HG03460 (cell line): Measurements from ENCODE around the gene ABCA8.

ENCODE experiments used
- ATAC-seq: cut with Tn5 transposase; IDR thresholded peaks from one replicate; pipeline ENCODE4 v1.9.1; 2021; ENCODE audit not compliant: unreplicated experiment

Gene ABCA8

DNA sequence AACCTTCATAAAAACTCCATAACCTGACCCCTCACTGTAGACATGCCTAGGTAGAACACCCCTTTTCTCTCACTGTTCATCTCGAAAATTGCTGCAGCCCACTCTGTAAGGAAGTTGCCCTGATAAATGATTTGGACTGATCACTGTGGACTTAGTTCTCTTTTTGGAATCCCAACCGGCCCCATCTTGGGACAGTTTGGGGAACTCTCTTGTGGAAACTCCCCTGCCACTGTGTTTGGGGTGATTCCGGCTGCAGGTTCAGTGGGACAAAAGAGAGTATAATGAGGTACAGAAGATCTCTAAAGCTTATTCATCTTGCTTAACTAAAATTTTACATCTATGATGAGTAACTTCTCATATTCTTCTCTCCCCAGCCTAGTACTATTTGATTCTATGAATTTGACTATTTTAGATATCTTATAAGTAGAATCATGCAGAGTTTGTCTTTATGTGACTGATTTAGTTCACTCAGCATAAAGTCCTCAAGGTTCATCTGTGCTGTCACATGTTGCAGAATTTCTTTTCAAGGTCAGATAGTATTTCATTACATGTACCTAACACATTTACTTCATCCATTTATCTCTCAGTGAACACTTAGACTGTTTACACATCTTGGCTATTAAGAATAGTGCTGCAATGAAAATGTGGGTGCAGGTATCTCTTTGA lies 84.9 kb downstream of the ABCA8 start:
- no peak for ATAC-seq

DNA sequence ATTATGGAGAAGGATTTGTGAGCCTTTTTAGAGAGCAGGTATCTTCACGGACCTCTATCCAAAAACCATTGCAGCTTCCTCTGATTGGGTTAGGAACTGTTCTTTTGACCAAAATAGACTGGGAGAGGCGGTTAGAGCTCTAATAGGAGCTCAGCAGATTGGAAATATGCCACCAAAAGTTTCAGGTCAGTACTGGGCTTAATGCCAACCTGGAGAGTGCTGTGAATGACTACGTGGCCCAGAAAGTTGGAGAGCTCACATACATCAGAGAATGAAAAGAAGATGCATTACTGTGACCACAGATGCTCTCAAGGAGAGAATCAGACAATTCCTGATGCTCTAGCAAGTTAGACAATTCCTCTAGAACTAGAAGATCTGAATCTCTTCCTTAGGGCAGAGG lies 86.5 kb downstream of the ABCA8 start:
- ATAC-seq: no peak

DNA sequence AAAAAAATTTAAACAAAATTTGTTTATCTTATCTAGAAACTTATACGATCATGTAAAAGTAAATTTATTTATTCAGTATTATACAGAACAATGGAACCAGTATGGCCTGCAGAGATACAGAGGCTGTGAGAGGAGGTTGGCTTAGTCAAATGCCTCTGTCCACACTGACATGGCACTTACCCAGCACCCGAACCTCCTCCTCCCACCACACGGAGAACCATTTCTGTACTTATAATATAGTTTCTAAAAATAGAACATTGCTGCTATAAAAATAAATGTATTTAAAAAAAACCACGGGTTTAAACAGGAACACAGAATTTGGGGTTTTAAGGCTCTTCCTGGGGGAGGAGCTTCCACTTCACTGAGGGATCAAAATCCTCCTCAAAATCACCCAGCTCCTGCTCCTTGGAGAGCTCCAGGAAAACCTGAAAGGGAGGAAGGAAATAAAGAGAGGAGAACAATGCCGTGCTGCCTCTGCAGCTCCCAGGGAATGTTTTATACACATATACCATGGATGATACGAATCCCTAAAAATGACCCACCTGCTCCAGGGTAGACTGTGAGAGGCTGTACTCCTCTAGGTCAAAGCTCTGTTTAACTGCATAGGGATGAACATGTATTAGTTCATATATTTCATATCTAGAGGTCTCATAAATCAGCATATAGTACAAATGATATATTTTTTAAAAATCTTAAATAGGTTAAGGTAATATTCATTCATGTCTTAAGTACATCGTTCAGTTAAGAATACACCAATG lies 87.3 kb downstream of the ABCA8 start:
- no peak for ATAC-seq

DNA sequence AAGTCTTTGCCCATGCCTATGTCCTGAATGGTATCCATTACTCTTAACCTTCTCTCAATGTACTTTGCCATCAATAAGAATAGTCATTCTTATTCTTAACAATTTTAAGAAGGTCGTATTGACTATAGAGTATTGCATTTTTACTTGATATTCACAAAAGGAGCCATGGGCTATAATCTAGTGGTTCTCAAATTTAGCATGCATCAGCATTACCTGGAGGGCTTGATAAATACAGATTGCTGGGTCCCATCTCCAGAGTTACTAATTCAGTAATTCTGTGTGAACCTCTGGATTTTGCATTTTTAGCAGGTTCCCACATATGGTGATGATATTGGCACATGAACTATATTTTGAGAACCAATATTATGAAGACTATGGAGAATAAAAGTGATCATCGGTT lies 89.6 kb downstream of the ABCA8 start:
- no peak for ATAC-seq

DNA sequence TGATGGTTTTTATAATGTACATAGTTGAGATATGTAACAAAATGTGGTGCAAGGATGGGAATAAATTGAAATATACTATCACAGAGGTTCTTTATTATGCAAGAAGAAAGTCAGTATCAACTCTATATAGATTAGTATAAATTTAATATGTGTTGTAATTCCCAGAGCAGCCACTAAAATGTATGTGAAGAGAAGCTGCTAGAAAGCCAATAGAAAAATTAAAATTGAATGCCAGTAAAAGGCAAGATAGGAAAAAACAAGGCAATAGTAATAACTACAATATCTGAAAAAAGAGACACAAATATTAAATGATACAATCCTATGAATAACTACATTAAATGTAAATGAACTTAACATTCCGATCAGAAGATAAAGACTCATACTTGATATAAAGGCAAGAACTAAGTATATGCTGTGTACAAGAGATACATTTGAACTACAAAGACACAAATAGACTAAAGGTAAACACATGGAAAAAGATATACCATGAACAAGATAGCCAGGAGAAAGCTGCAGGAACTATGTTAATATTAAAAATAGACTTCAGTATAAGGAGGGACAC lies 92.0 kb downstream of the ABCA8 start:
- ATAC-seq: no peak

DNA sequence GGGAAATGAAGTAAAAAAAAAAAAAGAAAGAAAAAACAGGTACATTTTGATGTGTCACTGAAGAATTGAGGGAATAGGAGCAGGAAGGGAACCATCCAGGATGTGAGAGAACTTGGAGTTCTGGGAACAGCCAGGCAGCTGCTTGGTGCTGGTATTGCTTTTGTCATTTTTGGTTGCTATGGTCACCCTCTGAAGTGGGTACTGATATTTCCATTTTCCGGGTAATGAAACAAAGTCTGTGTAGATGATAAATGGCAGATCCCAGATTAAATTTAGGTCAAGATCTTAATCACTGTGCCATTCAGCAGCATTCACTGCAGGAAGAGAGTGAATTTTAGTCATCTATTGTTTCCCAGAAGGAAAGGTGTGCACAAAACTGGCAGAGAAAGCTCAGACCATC lies 93.6 kb downstream of the ABCA8 start:
- no peak for ATAC-seq

DNA sequence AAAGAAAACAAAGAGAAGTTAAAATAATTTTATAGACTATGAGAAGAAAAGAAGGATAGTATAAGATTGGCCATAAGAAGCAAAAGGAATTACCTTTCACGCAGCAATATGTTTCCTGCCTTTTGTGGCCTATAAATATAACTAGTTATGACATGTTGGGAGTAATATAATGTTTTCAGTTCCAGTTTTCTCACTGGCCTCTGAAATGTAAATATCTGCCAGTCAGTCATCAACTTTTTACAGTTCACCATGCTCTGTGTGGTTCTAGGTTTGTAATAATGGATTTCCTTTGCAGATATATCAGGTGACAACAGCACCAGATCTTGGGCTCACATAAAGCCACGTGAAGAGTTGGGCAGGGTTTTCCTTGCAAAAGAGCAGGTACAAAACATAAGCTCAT lies 94.3 kb downstream of the ABCA8 start:
- no peak for ATAC-seq

DNA sequence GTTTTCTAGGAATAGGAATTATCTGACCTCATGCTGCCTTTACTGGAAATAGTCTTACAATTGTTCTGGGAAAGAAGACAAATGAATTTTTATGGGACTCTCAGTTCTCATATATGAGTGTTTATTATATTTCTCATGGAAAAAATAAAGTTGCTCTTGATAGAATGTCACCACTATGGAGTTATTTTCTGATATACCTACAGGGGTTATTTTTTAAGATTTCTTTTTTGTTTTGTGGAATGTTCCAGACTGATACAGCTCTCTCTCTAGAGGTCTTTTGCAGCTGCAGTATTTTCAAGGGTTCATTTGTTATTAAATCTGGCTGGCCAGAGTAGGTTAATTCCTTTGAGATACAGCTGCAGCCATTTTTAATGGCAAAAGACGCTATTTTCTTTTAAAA lies 100.7 kb downstream of the ABCA8 start:
- no peak for ATAC-seq

DNA sequence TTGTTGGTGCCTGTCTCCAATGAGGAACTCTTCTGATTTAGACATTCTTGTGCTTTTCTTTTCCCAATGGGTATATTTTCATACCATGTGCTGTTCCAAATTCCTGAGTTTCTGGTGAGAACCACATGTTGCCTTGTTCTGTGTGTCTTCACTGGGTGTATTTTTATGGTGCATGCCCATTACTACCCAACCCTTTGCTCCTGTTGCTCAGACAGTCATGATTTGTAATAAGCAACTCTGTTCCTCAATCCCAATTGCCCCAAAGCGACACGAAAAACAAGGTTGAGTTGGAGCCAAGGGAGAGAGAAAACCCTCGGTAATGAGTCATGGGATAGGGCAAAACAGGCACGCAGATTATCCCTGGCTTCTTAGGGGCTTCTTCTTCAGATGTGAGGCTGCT lies 101.8 kb downstream of the ABCA8 start:
- no peak for ATAC-seq

DNA sequence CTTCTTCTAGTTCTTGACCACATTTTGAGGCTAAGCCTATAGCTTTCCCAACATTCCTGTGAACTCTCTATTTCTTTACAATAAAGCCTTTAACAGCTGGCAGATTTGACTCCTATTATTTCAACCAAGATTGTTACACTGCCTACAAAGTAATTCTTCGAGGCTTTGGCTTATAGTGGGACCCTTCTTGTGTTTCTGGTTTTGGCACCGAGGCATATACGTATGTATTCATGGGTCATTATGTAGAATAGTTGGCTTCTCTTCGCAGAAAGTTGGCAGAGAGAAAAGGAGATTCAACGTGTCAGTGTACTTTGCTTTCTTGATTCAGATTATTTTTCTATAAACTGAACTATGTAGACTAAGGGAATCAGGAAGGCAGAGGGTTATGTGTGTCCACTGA lies 102.2 kb downstream of the ABCA8 start:
- ATAC-seq: no peak

DNA sequence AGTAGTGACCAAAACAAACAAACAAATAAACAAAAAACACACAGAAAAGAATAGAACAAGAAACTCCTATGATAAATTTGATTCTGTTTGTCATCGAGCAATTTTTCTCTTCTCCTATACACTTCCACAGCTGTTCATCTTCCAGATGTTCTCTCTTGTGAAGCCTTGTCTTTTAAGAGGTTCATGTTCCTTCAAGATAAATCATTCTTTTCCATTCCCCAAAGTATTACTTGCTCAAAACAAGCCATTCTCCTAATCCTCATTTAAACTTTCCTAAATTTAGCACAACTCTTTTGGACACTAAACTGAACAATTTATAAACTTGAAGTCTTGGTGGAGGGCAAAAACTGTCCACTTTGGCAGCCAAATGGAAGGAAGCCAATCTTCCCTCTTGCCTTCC lies 103.3 kb downstream of the ABCA8 start:
- ATAC-seq: no peak

DNA sequence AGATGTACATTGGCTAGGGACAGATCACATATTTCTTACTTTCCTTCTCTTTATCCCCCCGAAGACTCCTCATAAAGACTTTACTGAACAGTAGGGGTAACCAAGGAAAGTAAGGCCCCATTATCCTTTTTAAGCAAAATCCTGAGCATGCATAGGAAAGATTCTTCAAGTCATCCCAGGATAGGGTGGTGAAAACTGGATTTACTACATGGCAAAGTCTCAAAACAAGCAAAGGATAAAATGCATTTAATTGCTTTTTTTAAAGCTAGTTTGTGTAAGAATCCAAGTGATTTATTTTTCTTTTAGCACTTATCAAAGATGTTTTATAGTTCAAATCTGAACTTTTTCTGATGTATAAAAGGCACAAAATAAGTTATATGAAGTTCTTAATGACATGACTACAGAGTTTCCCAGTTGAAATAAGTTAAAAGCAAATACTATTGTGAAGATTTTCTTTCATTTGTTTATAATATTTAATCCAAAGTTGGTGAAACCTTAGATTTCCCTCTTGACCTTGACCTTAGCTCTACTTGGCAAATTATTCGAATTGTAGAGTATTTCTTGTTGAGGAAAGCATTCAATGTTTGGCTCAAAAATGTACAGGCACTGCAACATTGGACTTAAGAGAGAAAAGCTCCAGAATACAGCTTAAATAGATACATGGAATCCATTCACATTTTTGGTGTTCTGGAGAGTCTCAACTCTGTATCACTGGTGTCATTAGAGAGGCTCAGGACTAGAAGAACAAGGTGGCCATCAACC lies 104.3 kb downstream of the ABCA8 start:
- no peak for ATAC-seq

DNA sequence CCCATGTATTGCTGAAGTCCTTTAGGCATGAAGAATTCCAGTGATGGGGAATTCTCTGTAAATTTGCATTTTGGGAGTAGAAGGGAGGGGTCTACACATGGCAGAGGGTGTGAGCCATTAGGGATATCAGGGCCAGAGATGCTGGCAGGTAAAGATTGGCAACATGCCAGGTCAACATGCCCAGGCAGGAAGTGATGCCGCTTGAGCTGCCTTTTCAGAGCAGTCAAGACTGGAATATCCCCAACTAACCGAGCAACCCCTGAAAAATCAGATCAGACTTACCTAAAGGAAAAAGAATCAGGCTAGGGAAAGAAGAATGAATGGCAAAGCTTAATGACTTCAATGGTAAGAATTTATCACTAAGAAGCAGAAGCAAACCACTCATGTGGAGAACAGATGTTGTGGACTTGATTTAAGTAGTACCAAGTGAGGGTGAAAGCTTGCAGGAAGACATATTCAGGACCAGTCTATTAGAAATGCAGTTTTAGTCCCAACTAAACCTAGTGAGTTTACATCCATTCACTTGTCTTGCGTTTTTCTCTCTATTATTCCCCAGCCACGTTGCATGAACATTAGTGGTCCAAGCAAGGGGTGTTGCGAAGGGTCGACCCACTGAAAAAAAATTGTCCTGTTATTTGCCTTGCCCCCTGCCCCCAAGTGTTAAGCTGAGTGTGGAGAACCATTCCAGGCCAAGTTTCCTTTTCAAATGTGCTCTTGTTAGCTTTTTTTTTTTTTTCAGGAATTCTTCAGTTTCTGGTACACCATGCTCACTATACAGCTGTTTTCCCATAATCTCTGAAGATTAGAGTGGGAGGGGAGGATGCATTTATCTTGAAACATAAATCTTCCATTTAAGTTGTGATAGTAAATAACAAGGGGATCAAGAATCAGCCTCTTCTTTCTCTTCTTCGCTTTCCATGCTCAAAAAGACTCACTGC lies 105.2 kb downstream of the ABCA8 start:
- no peak for ATAC-seq

DNA sequence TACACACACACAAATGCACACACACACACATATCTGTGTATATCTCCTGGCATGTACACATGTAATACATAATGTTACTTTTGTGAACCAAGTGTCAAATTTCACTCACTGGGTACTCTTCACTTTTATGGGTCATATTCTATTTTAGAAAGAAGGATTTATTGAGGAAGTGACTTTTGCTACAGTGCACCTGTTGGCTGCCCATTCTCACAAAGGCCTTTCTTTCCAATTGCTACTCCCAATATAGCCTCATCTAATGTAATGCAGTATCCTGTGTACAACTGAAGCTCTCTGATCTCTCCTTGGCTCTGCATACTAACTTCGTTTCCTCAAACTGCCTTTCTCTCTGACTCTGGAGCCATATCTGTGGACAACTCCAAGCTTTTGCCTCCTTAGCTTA lies 107.5 kb downstream of the ABCA8 start:
- no peak for ATAC-seq

DNA sequence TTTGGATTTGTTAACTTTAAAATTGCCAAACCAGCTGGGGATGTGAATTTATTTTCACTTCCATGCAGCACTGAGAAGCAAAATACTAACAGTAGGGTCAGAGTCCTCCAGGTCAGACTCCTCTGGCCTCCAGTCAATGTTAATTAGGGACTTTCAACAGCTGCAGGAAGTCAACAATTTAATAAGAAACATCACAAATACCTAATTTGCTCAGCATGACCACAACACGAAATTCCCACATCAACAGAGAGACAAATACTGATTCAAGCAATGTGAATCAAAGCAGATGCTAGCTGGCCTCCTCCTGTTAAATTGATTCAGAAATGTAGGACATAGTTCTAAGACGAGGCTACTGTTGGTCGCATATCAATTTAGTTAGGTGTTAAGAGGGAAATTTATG lies 111.7 kb downstream of the ABCA8 start:
- no peak for ATAC-seq

DNA sequence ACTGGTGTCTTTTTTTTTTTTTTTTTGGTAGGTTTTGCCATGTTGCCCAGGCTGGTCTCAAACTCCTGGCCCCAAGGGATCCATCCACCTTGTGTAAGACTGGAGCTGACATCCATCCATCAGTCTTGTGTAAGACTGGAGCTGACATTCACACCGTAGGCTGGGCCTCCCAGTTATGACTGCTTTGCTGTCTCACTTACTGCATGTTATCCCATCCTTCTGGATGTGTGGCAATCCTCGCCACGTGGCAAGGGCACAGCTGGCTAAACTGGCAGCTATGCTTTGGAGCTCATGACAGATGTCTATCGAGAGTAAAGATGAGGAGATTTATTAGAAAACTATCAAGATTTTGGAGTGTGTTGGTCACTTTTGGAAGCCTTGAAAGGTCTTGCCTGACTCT lies 115.1 kb downstream of the ABCA8 start:
- ATAC-seq: no peak

DNA sequence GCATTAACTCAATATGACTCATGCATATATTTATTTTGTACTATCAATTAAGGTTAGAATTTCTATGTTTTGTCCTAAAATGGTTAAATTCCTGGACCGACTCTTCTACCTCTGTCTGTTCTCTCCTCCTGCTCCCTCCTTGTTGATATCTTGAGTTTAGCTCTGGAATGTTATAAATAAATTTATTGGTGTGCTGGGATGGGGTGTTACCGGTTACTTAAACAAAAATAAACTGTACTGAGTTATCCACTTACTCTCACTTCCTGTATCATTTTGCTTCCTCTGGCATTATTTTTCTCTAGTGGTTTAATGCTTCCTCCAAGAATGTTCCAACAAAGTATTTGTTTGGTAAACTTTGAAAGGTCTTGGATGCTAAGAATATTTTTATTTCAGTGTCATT lies 120.1 kb downstream of the ABCA8 start:
- ATAC-seq: no peak

DNA sequence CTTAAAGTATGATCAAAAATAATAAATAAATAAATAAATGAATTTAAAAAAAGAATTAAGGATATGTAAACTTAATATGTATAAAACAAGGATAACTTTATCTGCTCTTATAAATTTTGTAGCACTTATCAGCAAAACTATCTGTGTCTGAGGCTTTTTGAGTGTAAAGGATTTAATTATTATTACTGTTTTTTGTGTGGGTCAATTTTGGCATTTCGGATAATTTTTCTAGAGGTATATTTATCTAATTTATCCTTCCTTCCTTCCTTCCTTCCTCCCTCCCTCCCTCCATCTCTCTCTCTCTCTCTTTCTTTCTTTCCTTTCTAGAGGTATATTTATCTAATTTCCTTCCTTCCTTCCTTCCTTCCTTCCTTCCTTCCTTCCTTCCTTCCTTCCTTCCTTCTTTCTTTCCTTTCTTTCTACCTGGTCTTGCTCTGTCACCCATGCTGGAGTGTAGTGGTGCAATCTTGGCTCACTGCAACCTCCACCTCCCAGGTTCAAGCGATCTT lies 120.8 kb downstream of the ABCA8 start:
- no peak for ATAC-seq

DNA sequence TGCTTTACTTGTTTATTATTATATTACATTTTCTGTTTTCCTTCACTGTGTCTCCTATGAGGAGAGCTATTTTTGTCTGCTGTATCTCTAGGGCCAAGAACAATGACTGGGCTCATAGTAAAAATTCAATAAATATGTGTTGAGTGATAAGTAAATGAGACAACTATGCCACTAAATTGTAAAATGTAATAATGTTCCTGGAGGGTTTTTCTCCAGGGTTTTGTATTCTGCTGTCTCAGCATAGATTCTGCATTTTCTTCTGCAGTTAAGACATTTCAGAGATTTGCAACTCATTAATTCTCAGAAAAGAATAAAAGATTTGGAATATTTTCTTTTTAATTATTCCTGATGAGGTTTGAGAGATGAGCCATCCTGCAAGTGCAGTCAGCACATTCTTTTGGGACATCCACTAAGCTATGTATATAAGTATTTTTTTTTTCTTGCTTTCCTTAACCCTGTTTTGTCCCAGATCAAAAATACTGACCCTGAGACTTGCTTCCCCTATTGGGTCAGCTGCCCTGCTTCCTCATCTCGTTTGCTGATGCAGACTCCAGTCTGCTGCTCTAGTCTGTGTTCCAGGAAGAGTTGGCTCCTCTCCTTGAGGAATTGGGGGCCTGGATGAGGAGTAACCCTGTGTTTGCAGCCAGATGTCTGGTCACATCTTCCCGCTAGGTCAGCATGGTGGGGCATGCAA lies 122.9 kb downstream of the ABCA8 start:
- ATAC-seq: no peak

DNA sequence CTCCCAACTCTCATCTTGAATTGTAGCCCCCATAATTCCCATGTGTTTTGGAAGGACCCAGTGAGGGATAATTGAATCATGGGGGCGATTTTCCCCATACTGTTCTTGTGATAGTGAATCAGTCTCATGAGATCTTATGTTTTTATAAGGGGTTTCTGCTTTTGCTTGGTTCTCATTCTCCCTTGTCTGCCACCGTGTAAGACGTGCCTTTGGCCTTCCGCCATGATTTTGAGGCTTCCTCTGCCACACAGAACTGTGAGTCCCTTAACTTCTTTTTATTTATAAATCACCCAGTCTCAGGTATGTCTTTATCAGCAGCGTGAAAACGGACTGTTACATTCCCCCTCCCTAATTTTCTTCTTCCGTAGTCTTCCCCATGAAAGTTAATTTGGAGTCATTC lies 124.0 kb downstream of the ABCA8 start:
- ATAC-seq: no peak
